Thoracic aorta endothelial cell (primary cell): ENCODE measurements around the gene AMDHD2. TPM values are rescaled to one million over a fixed set of nuclear protein-coding genes. Genes with fewer than 3 reads are reported as not detected.

Source experiments
- small RNA-seq: library from RNA; depleted of rRNA; stranded (forward); fragments of <200 nt; gene quantifications from one replicate; pipeline ENCODE3, GENCODE V24; 2012
- total RNA-seq: library from RNA; depleted of rRNA; stranded (reverse); fragments of >200 nt; gene quantifications from 2 replicates; pipeline ENCODE4 v1.2.3, GENCODE V29; 2012

Gene AMDHD2, protein sequence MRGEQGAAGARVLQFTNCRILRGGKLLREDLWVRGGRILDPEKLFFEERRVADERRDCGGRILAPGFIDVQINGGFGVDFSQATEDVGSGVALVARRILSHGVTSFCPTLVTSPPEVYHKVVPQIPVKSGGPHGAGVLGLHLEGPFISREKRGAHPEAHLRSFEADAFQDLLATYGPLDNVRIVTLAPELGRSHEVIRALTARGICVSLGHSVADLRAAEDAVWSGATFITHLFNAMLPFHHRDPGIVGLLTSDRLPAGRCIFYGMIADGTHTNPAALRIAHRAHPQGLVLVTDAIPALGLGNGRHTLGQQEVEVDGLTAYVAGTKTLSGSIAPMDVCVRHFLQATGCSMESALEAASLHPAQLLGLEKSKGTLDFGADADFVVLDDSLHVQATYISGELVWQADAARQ
- 24.3 and 30.5 TPM in 2 replicates for total RNA-seq

DNA sequence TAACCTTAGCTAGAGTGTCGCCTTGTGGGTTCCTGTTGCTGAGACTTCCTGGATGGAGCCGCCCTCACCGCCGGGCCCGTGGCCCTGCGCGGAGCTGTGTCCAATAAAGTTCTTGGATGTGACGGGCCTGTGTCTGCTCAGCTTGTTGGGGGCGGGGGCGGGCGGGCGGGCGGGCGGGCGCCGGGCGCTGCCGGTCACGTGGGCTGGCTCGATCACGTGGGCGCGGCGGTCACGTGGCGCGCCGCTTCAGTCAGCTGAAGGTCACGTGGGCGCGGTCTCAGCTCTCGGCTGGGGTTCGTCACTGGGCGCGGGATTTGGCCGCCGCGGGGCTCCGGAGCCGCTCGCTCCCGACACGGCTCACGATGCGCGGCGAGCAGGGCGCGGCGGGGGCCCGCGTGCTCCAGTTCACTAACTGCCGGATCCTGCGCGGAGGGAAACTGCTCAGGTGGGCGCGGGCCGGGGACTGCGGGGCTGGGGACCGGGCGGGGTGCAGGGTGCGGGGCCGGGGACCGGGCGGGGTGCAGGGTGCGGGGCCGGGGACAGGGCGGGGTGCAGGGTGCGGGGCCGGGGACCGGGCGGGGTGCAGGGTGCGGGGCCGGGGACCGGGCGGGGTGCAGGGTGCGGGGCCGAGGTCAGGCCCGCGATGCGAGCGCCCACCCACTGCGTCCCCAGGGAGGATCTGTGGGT lies at the start of gene AMDHD2:
TSS of gene AMDHD2 (plus strand) at position 275 of the 687 bp plus-strand sequence. CDS start at position 363, 88 bp downstream.

GRCh38 chr16:2471016-2471652 lies 49.0 kb upstream of the AMDHD2 start, which contains the start of gene NTN3:
Gene NTN3, plus strand, starts transcription at chr16:2471297. Its CDS starts 405 bp downstream, at chr16:2471702.

DNA sequence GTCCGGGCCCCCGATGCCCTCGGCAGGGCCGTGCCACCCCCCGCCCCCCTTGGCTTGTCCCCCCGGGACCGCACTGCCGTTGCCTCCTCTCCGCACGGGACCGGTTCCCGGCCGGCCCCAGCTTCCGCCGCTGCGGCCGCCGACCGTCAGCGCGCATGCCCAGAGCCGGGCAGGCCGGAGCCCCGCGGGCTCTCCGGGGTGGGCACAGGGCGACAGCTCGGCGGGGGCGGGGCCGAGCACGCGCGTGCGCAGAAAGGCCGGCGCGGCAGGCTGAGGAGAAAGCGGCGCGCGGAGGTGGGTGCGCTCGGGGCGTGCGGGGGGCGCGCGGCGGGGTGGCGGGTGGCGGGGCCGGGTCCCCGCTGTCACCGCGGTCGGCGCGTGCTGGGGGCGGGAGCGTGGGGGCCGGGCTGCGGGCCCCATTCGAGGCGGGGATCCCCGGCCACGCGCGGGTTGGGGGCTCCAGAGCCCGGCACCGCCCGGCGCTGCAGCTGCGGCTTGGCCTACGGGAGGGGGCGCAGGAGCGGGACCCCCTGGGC lies 45.2 kb upstream of the AMDHD2 start, which contains the start of gene TBC1D24:
TSS of gene TBC1D24 (plus strand) at position 251 of the 536 bp plus-strand sequence. CDS start 21,022 bp downstream, outside the sequence.

GRCh38 chr16:2513405-2514332 lies 6.5 kb upstream of the AMDHD2 start, which contains the start of gene ATP6V0C:
Gene ATP6V0C, plus strand, starts transcription at chr16:2513952. Its CDS starts 152 bp downstream, at chr16:2514104.

DNA sequence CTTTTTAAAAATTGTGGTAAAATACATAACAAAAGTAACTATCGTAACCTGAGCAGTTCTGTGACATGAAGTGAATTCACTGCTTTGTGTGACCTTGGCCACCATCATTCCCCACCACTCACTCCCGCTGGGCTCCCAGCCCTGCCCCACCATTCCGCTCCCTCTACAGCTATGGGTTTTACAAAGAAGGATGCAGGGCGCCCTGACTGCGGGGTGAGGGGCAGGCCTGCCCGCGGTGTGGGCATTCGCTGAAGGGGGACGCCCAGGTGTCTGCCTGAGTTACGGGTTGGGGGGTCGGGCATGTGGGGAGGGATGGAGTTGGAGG lies 11.2 kb downstream of the AMDHD2 start, which contains the start of gene CEMP1:
TSS of gene CEMP1 (minus strand) at position 38 of the 325 bp plus-strand sequence. CDS start 335 bp downstream, outside the sequence.

GRCh38 chr16:2537451-2538379 lies 17.5 kb downstream of the AMDHD2 start, which contains the start of gene PDPK1:
Gene PDPK1, plus strand, starts transcription at chr16:2538021. Its CDS starts 92 bp downstream, at chr16:2538113.

Small RNAs within 50 kb of the gene (small RNA-seq; reads per million reads assigned to genes)
- gene AC093525.1 (not detected), gene MIR3178 (not detected)

Other genes with a start within 250 kb of the AMDHD2 start
- gene ABCA3, start 179.6 kb upstream of the AMDHD2 start, total RNA-seq, result 24.3 and 31.2 TPM in 2 replicates
- 41.5 and 70.0 TPM in 2 replicates for gene CCNF, start 90.9 kb upstream of the AMDHD2 start, total RNA-seq
- 7.7 and 11.6 TPM in 2 replicates for gene TEDC2, start 60.3 kb upstream of the AMDHD2 start, total RNA-seq
- not detected in 2 replicates for gene NTN3, start 49.1 kb upstream of the AMDHD2 start, total RNA-seq
- 15.3 and 16.7 TPM in 2 replicates for gene TBC1D24, start 45.2 kb upstream of the AMDHD2 start, total RNA-seq
- gene ATP6V0C, start 6.4 kb upstream of the AMDHD2 start, total RNA-seq, result 34.8 and 55.0 TPM in 2 replicates
- gene CEMP1, start 11.0 kb downstream of the AMDHD2 start, total RNA-seq, result not detected in 2 replicates
- 27.4 and 29.2 TPM in 2 replicates for gene PDPK1, start 17.6 kb downstream of the AMDHD2 start, total RNA-seq
- gene KCTD5, start 162.2 kb downstream of the AMDHD2 start, total RNA-seq, result 25.2 and 27.1 TPM in 2 replicates
- gene PRSS27, start 199.9 kb downstream of the AMDHD2 start, total RNA-seq, result 0.22 and 0.53 TPM in 2 replicates
- 153 and 155 TPM in 2 replicates for gene SRRM2, start 232.3 kb downstream of the AMDHD2 start, total RNA-seq